ENCODE data around the gene TPST2.

DNA sequence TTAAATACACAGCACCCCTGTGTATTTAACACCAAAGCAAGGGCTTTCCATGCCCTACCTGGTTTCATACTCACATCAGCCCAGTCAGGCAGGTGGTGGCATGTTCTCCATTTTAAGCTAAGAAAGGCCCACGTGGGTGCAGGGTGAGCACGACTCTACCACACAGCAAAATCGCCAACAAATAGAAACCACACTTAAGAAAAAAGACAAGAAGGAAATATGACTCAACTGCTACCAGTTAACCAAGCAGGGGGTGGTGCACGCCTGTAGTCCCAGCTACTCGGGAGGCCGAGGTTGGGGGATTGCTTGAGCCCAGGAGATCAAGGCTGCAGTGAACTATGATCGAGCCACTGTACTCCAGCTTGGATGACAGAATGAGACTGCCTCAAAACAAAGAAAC is 42.5 kb downstream of the TPST2 start:
- TF ChIP-seq POLR2A (IDR thresholded peaks at IDR 0.05), result no peak
- TF ChIP-seq, protein P1, sequence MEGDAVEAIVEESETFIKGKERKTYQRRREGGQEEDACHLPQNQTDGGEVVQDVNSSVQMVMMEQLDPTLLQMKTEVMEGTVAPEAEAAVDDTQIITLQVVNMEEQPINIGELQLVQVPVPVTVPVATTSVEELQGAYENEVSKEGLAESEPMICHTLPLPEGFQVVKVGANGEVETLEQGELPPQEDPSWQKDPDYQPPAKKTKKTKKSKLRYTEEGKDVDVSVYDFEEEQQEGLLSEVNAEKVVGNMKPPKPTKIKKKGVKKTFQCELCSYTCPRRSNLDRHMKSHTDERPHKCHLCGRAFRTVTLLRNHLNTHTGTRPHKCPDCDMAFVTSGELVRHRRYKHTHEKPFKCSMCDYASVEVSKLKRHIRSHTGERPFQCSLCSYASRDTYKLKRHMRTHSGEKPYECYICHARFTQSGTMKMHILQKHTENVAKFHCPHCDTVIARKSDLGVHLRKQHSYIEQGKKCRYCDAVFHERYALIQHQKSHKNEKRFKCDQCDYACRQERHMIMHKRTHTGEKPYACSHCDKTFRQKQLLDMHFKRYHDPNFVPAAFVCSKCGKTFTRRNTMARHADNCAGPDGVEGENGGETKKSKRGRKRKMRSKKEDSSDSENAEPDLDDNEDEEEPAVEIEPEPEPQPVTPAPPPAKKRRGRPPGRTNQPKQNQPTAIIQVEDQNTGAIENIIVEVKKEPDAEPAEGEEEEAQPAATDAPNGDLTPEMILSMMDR (IDR thresholded peaks at IDR 0.05), result no peak
